Astrocyte (in vitro differentiated cells and primary cell): ENCODE measurements around the gene SOHLH2. TPM values are rescaled to one million over a fixed set of nuclear protein-coding genes. Genes with fewer than 3 reads are reported as not detected.
A peak's percentile ranks its signal among the peaks of the same experiment; 100 is the strongest.

Source experiments
- DNase-seq: peaks from one replicate; pipeline ENCODE4 v3.0.0-alpha.2; 2010; ENCODE audit warnings: low read depth
- FAIRE-seq: peaks from 2 replicates; lab custom pipeline; 2011; peaks lifted over from hg19 to GRCh38; lab: Jason Lieb, UNC
- H2AFZ ChIP-seq: 2 replicates; pipeline ENCODE4 v1.6.0; 2012; ENCODE audit warnings: low read depth, low read length, inconsistent platforms
- H3K27ac ChIP-seq: 2 replicates; pipeline ENCODE4 v1.5.1; 2011; ENCODE audit warnings: low read depth, low read length, inconsistent platforms
- H3K27me3 ChIP-seq: 2 replicates; pipeline ENCODE4 v1.6.0; 2011; ENCODE audit warnings: low read length, inconsistent platforms; ENCODE audit not compliant: insufficient read depth
- H3K36me3 ChIP-seq: 2 replicates; pipeline ENCODE4 v1.5.1; 2011; ENCODE audit warnings: low read length, inconsistent platforms; ENCODE audit not compliant: insufficient read depth
- H3K4me1 ChIP-seq: 2 replicates; pipeline ENCODE4 v1.5.1; 2011; ENCODE audit warnings: low read length, inconsistent platforms; ENCODE audit not compliant: insufficient read depth
- H3K4me2 ChIP-seq: 2 replicates; pipeline ENCODE4 v1.6.0; 2012; ENCODE audit warnings: low read length, inconsistent platforms
- H3K4me3 ChIP-seq: 2 replicates; pipeline ENCODE4 v1.5.1; 2011; ENCODE audit warnings: low read depth, mild to moderate bottlenecking, low read length, inconsistent platforms; ENCODE audit not compliant: insufficient read depth
- H3K79me2 ChIP-seq: 2 replicates; pipeline ENCODE4 v1.6.0; 2012; ENCODE audit warnings: mild to moderate bottlenecking, low read length, inconsistent platforms; ENCODE audit not compliant: insufficient read depth
- H3K9ac ChIP-seq: 2 replicates; pipeline ENCODE4 v1.6.0; 2012; ENCODE audit warnings: mild to moderate bottlenecking, low read length, inconsistent platforms
- H3K9me3 ChIP-seq: 2 replicates; pipeline ENCODE4 v1.5.1; 2012; ENCODE audit warnings: low read depth, mild to moderate bottlenecking, low read length, inconsistent platforms; ENCODE audit not compliant: insufficient read depth
- H4K20me1 ChIP-seq: 2 replicates; pipeline ENCODE4 v1.6.0; 2012; ENCODE audit warnings: low read length, inconsistent platforms; ENCODE audit not compliant: insufficient read depth
- H3K27ac Mint-ChIP-seq: one replicate; pipeline ENCODE4 v1.8.0; 2021; ENCODE audit warnings: mild to moderate bottlenecking, mixed read lengths; ENCODE audit not compliant: unreplicated experiment
- H3K27me3 Mint-ChIP-seq: one replicate; pipeline ENCODE4 v1.8.0; 2021; ENCODE audit warnings: low read depth, mixed read lengths; ENCODE audit not compliant: unreplicated experiment
- H3K36me3 Mint-ChIP-seq: one replicate; pipeline ENCODE4 v1.8.0; 2021; ENCODE audit warnings: low read depth, mixed read lengths; ENCODE audit not compliant: unreplicated experiment
- H3K4me1 Mint-ChIP-seq: one replicate; pipeline ENCODE4 v1.8.0; 2021; ENCODE audit warnings: low read depth, mixed read lengths; ENCODE audit not compliant: unreplicated experiment
- H3K4me3 Mint-ChIP-seq: one replicate; pipeline ENCODE4 v1.8.0; 2021; ENCODE audit warnings: mild to moderate bottlenecking, moderate library complexity, mixed read lengths; ENCODE audit not compliant: unreplicated experiment
- H3K9me3 Mint-ChIP-seq: one replicate; pipeline ENCODE4 v1.8.0; 2021; ENCODE audit warnings: mild to moderate bottlenecking, mixed read lengths; ENCODE audit not compliant: unreplicated experiment
- CTCF ChIP-seq: IDR thresholded peaks from 2 replicates; pipeline ENCODE4 v1.5.1; 2011; ENCODE audit warnings: low read depth, mild to moderate bottlenecking, inconsistent platforms, low read length, moderate library complexity; ENCODE audit not compliant: insufficient read depth
- EZH2 ChIP-seq: IDR thresholded peaks from 2 replicates; pipeline ENCODE4 v1.6.1; 2012; ENCODE audit warnings: mild to moderate bottlenecking, low read length, inconsistent platforms; ENCODE audit not compliant: insufficient read depth
- total RNA-seq: library from RNA; stranded (reverse); gene quantifications from 2 replicates; pipeline ENCODE4 v1.2.1, GENCODE V29; 2021

Gene SOHLH2
- total RNA-seq, 1 donor from 2014 or later, result not detected

- peaks cover 13% of the 10 kb centered on the region for H4K20me1 ChIP-seq
- peaks cover 38% of the 10 kb centered on the region for H3K79me2 ChIP-seq
These were observed 83.7 kb downstream of the SOHLH2 start for GRCh38 chr13:36130552-36131221.

DNA sequence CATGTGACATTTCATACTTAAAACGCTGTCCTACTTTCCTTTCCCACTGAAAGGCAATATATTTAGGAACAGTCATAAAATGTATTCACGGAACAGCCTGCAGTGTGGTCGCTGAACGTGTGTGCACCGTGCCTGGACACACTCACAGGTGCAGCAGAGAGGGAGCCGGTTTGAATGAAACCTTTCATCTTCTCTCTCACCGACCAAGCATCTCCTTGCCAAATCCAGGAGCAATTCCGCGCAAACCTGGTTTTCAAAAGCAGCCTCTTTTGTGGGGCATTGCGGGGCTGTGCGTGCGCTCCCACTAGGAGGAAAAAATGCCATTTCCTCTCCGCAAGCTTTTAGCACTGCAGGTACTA is 84.2 kb downstream of the SOHLH2 start:
- FAIRE-seq, result no peak
- H3K4me2 ChIP-seq, result peak overlapping the region; percentile 86
- H3K36me3 Mint-ChIP-seq, result no peaks in the 10 kb centered on the region
- no peaks in the 10 kb centered on the region for H3K9me3 ChIP-seq
- H3K4me1 Mint-ChIP-seq, result no peaks in the 10 kb centered on the region
- H3K27me3 ChIP-seq, result peaks cover 24% of the 10 kb centered on the region
- H3K27me3 Mint-ChIP-seq, result peaks cover 46% of the 10 kb centered on the region
- peak overlapping the region; percentile 58 for H2AFZ ChIP-seq
- H4K20me1 ChIP-seq, result peaks cover 13% of the 10 kb centered on the region
- H3K9ac ChIP-seq, result peak overlapping the region; percentile 74
- H3K9me3 Mint-ChIP-seq, result no peaks in the 10 kb centered on the region
- H3K27ac Mint-ChIP-seq, result no peak overlapping the region
- peak overlapping the region; percentile 59 for H3K4me3 ChIP-seq
- peaks cover 38% of the 10 kb centered on the region for H3K79me2 ChIP-seq
- no peak for DNase-seq
- peaks cover 10% of the 10 kb centered on the region for H3K4me1 ChIP-seq
- peak overlapping the region; percentile 83 for H3K4me3 Mint-ChIP-seq
- no peaks in the 10 kb centered on the region for H3K36me3 ChIP-seq
- H3K27ac ChIP-seq, result no peak overlapping the region
- TF ChIP-seq EZH2 (no peak), CTCF (no peak)

More at GRCh38 chr13:36130552-36131221, 83.7 kb downstream of the SOHLH2 start:
- peak overlapping the region; percentile 86 for H3K4me2 ChIP-seq
- H3K27ac ChIP-seq, result no peak overlapping the region
- peaks cover 10% of the 10 kb centered on the region for H3K4me1 ChIP-seq
- H3K27me3 Mint-ChIP-seq, result peaks cover 46% of the 10 kb centered on the region
- no peaks in the 10 kb centered on the region for H3K36me3 ChIP-seq
- H3K27ac Mint-ChIP-seq, result no peak overlapping the region
- H3K36me3 Mint-ChIP-seq, result no peaks in the 10 kb centered on the region
- H2AFZ ChIP-seq, result peak overlapping the region; percentile 58
- H3K4me1 Mint-ChIP-seq, result no peaks in the 10 kb centered on the region
- H3K9me3 Mint-ChIP-seq, result no peaks in the 10 kb centered on the region
- no peak for DNase-seq
- peak overlapping the region; percentile 83 for H3K4me3 Mint-ChIP-seq
- H3K4me3 ChIP-seq, result peak overlapping the region; percentile 59
- peak overlapping the region; percentile 74 for H3K9ac ChIP-seq
- TF ChIP-seq CTCF (no peak), EZH2 (no peak)
- H3K27me3 ChIP-seq, result peaks cover 24% of the 10 kb centered on the region
- no peak for FAIRE-seq
- no peaks in the 10 kb centered on the region for H3K9me3 ChIP-seq

DNA sequence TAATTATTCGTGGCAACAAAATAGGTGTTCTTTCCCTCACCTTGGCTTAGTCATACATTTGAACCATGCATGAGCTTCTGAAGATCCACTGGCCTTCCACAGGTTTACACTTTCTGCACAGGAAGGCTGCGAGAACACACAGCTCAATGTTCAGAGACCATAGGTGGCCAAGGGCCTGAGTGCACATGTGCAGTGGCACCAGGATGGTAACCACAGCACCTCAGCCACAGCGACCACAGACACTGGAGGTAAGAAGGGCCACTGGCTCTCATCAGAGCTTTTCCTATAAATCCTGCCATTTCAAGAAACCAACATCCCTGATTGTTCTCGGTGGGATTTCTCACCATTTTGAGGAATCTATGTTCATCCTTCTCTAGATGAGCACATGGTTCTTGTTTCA is 84.8 kb downstream of the SOHLH2 start:
- Histone ChIP-seq H3K4me3 (peak overlapping the region; percentile 59), H4K20me1 (peaks cover 13% of the 10 kb centered on the region), H3K9ac (peak overlapping the region; percentile 74), H3K9me3 (no peaks in the 10 kb centered on the region), H2AFZ (no peak overlapping the region), H3K79me2 (peaks cover 38% of the 10 kb centered on the region), H3K27me3 (peaks cover 24% of the 10 kb centered on the region), H3K4me2 (peak overlapping the region; percentile 86), H3K27ac (no peak overlapping the region), H3K4me1 (peaks cover 12% of the 10 kb centered on the region), H3K36me3 (no peaks in the 10 kb centered on the region)
- Mint-ChIP-seq H3K4me3 (no peak overlapping the region), H3K27me3 (peaks cover 43% of the 10 kb centered on the region), H3K36me3 (no peaks in the 10 kb centered on the region), H3K27ac (no peak overlapping the region), H3K9me3 (no peaks in the 10 kb centered on the region), H3K4me1 (no peaks in the 10 kb centered on the region)
- no peak for TF ChIP-seq EZH2
- TF ChIP-seq CTCF, result no peak
- no peak for DNase-seq
- no peak for FAIRE-seq
